Right renal pelvis (tissue), 4 donors: Measurements from ENCODE around the gene GRIK4. TPM values are rescaled to one million over a fixed set of nuclear protein-coding genes. Genes with fewer than 3 reads are reported as not detected.

ENCODE experiments used
- DNase-seq, 4 donors: peaks; one replicate each; pipeline ENCODE4 v3.0.0-alpha.2; 2013; ENCODE audit warnings: low read depth in 4 of 4, low spot score in 3 of 4, missing footprints in 1 of 4
- polyA plus RNA-seq, 4 donors: library from polyadenylated mRNA; unstranded; fragments of 120-200 nt; gene quantifications; one replicate each; pipeline ENCODE4 v1.2.1, GENCODE V29; 2013; ENCODE audit not compliant: insufficient read length in 4 of 4

The GRIK4 gene
- polyA plus RNA-seq, 4 donors: 0.96 to 1.4 (median 1.2) TPM

DNA sequence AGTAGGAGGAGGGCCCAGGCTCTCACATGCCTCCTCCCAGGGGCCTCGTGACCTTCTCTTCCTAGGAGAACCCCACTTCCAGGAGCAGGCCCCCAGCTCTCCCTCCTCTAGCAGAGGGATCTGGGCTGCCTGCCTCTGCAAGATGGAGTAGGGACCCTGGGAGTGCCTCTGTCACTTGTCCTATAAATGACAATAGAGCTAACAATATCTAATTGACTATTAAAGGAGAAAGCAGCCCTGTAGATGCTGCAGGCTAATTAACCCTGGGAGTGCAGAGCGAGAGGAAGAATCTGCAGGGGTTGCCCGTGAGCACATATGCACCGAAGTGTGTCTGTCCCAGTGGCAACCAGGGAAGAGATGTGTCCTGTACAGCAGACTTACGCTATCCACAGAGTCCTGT lies 184.4 kb downstream of the GRIK4 start:
- no peak for DNase-seq

DNA sequence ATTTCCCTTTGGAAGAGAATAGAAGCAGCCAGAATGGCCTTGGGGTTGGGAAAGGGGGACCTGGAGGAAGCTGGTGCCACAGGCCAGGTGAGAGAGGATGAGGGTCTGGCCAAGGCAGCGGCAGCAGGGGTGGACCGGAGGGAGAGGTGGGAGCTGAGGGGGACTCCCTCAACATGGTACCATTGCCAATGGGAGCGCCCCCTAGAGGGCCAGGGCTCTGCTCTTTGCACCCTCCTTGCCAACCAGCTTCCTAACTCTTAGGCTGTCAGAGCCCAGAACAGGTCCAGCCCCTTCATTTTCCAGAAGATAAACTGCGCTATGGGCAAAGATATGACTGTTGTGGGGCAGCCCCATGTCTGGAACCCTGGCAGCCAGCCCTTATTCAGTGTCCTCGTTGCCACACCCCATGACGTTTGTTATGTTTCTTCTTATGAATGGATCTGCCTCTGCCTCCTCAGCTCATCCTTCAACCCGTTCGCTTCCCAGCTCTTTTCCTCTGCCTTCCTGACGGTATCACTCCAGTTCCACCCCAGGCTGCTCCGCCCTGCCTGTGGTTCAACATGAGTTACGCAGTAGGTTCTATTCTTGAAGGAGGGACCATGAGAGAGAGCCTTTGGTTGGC lies 185.2 kb downstream of the GRIK4 start:
- DNase-seq: no peak

GRCh38 chr11:120698918-120699317 lies 187.4 kb downstream of the GRIK4 start:
- DNase-seq: no peak

GRCh38 chr11:120702656-120703055 lies 191.1 kb downstream of the GRIK4 start:
- no peak for DNase-seq

GRCh38 chr11:120703358-120704152 lies 192.0 kb downstream of the GRIK4 start:
- no peak for DNase-seq

DNA sequence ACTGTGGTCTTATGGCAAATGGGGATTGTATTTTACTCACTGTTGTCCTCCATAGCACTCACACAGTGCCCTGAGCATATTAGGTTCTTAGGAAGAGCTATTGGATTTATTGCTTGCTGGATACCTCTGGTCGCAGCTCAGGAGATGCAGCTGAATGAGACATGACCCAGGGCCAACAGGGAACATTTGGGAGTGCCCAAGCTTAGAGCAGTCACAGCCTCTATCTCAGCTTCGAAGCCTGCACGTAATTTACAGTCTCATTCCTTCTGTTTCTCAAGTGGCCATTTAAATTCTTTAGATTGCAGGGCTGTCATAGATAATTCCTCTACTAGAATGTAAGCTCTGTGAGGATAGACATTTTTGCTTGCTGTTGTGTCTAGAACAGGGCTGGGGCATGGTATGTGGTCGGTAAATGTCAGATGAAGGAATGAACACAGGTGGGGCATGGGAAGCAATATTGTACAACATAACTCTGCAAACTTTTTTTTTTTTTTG lies 192.8 kb downstream of the GRIK4 start:
- no peak for DNase-seq

DNA sequence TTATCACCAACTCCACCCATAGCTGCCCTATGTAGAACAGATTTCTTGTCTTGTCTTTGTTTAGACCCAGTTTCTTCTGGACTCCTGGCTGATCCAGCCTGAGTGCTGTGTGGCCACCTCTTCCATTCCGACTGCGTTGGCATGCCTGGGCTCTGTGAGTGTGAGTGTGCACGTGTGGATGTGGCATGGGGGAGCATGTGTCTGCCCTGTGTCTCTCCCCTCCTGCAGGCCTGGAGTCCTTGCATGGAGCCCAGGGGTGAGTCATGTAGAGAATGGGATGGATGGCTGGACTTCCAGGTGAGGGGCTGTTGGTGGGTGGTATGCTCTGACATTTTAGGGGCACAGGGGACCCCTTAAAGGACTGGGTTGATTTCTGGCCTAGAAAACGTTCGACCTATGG lies 194.7 kb downstream of the GRIK4 start:
- no peak for DNase-seq

GRCh38 chr11:120707098-120707497 lies 195.6 kb downstream of the GRIK4 start:
- DNase-seq: no peak

DNA sequence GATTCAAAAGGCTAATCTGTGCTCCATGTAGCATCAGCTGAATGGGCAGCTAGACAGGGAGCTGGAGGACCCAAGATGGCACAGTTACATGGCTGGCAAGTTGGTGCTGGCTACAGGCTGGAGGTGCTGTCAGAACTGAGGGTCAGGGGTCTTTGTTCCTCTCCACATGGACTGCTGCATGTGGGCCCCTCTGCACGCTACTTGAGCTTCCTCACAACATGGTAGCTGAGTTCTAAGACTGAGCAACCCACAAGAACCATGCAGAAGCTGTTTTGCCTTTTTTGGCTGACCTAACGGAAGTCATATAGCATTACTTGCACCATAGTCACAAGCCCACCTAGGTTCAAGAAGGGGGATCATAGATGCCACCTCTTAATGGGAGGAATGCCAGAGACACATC lies 196.1 kb downstream of the GRIK4 start:
- no peak for DNase-seq

DNA sequence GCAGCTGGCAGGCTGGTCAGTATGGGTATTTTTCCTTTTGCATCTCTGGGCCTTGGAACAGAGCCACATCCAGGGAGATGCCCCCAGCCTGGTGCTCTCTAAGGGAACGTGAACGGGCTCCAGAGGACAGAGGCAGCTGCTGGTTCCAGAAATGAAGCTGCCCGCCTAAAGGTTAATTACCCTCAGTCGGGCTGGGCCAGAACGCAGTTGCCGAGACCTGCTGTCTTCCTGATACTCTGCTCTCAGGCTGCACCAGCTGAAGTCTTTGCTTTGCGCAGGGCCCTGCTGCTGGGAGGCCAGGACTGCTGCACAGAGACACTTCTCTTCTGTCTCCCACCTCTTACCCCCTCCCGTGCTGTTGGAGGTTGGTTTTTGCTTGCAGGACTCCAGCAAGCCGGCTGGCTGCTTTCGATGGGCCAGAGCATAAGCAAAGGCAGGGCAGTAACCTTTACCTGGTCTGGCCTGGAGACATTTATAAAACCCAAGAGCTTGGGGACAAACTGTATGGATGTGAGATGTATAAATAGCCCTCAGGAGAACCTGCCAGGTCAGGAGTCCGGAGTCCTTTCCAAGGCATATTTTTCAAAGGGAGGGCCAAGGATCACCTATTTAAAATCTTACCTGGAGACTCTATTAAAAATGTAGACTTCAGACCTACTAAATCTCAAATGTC lies 197.1 kb downstream of the GRIK4 start:
- DNase-seq: no peak

- no peak for DNase-seq
Observed at GRCh38 chr11:120709808-120710207, 198.3 kb downstream of the GRIK4 start.

- DNase-seq: peak in 2 of 4 donors; percentile 65 to 70
Observed at GRCh38 chr11:120710354-120711131, 199.0 kb downstream of the GRIK4 start.

- no peak for DNase-seq
Observed at GRCh38 chr11:120712014-120712413, 200.5 kb downstream of the GRIK4 start.

GRCh38 chr11:120712881-120713280 lies 201.3 kb downstream of the GRIK4 start:
- no peak for DNase-seq

- DNase-seq: no peak
Observed at GRCh38 chr11:120713296-120713695, 201.7 kb downstream of the GRIK4 start.

DNA sequence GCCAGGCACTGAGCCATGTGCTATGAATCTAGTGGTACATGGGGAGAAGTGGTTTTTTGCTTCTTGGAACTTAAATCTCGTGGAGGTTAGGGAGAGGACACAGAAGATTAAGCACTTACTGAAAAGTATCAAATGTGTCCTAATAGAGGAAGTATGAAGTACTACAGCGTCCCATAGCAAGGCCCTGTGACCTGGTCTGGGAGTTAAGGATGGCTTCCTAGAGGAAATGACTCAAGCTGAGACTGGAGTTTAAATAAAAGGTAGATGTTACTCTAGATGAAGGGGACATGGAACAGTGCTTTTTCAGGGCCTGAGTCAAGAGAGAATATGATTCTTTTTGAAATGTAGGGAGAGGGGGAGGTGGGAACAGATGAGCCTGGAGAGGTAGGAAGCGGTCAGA lies 202.9 kb downstream of the GRIK4 start:
- DNase-seq: no peak

GRCh38 chr11:120715239-120715638 lies 203.7 kb downstream of the GRIK4 start:
- no peak for DNase-seq

GRCh38 chr11:120717042-120717441 lies 205.5 kb downstream of the GRIK4 start:
- DNase-seq: no peak

DNA sequence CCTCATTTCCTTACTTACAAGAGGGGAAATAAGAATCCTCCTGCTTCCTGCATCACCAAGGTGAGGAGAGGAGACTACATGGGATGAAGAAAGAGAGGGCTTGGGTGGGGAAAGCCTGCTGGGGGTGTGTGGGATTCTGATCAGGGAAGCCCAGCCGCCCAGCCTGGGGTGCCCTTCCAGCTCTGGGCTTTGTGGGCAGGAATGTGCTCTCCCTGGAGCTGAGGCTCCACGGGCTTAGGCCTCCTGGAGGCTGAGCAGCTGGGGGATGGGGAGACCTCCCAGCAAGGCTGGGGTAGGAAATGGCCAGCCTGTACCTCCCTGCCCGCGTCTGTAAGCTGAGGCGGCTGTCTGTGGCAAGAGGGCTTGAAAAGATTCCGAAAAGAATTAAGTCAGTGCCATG lies 206.1 kb downstream of the GRIK4 start:
- no peak for DNase-seq

DNA sequence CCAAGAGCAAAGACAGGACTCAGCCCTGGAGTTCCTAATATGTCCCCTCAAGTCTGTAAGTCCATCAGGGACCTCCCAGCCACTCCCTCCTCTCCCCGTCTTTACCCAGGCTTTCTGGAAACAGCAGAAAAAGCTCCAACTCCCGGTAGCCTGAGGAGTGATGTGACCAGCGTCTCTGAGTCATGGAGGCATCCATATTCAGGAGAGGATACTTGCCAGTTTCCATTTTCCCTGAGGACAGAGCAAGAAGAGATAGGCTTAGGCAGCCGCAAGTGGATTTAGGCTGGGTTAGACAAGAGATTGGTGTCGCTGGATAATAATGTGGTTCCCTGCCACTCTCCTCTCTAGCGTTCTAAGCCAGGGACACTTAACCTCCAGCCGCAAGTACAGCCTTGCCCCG lies 206.6 kb downstream of the GRIK4 start:
- no peak for DNase-seq

- DNase-seq: no peak
Observed at GRCh38 chr11:120719348-120719747, 207.8 kb downstream of the GRIK4 start.
